Measurements from ENCODE around the gene GPC5. TPM values are rescaled to one million over a fixed set of nuclear protein-coding genes. Genes with fewer than 3 reads are reported as not detected.
"Not testable (repeated sequence)": the region's sequence is repeated elsewhere in the genome, so short reads cannot be mapped to it uniquely, and the experiment has no call there.

Gene GPC5
- total and polyA plus RNA-seq, 2 experiments from 2014 or later: 0.32 TPM; not detected in 1

DNA sequence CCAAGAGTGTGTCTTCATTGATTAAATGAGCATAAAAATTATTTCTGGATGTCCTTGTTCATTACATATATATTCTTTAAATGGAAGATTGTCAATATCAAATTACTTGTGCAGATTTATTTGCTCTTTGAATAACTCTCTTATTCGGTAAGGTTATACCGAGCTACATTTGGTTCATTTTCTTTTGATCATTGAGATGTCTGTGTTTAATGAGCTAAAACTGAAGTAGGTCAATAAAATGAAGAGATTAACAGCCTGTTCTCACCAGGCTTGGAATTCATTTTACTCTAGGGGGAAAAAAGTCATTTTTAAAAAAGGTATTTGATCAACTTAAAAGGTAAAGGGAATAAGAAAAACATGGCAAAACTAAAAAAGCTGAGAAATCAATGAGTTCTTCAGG is 10.6 kb downstream of the GPC5 start:
- H3K4me2 ChIP-seq (ENCODE audit: unreplicated experiment): no peak overlapping the region
- H3K9me2 ChIP-seq (ENCODE audit: insufficient read depth): no peaks in the 10 kb centered on the region
- H3F3A ChIP-seq (ENCODE audit: insufficient read depth): no peaks in the 10 kb centered on the region
- H3K79me2 ChIP-seq (ENCODE audit: insufficient read depth): no peaks in the 10 kb centered on the region
- H2AFZ ChIP-seq: no peak overlapping the region
- TF ChIP-seq EZH2 (IDR thresholded peaks at IDR 0.05; ENCODE audit: insufficient read depth, poor library complexity, severe bottlenecking) (no peak), EZH2phosphoT487 (IDR thresholded peaks at IDR 0.05; ENCODE audit: insufficient read depth, low read depth) (no peak)
- no peaks in the 10 kb centered on the region for H3K4me1 ChIP-seq (ENCODE audit: insufficient read depth)
- WGBS, 2 experiments (ENCODE audit: low coverage in 1 of 2, low lambda C conversion rate in 2 of 2, missing lambda C conversion rate in 2 of 2): 9 to 11% methylated on average over 2 of the region's 2 CpGs
- no peak overlapping the region for H3K9ac ChIP-seq
- DNase-seq: no peak
- H3K27me3 ChIP-seq (replicated peaks; ENCODE audit: insufficient read depth): peaks cover 22% of the 10 kb centered on the region; the same call in 1 of the 2 replicates
- no peaks in the 10 kb centered on the region for H3K36me3 ChIP-seq (ENCODE audit: low read depth)
- in situ Hi-C loops (cut with MboI): no loop called here
- H3K4me3 ChIP-seq: no peak overlapping the region
- H3K9me3 ChIP-seq (ENCODE audit: low read depth): no peaks in the 10 kb centered on the region
- H4K20me1 ChIP-seq (ENCODE audit: insufficient read depth): no peaks in the 10 kb centered on the region
- no peak overlapping the region for H3K27ac ChIP-seq

DNA sequence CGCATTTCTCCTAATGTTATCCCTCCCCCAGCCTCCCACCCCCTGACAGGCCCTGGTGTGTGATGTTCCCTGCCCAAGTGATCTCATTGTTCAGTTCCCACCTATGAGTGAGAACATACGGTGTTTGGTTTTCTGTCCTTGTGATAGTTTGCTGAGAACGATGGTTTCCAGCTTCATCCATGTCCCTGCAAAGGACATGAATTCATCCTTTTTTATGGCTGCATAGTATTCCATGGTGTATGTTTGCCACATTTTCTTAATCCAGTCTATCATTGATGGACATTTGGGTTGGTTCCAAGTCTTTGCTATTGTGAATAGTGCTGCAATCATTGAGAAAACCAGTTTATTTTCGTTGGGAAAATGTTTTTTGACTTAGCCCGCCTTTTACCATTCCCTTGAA is 18.2 kb downstream of the GPC5 start:
- H3K9ac ChIP-seq; in situ Hi-C loops (cut with MboI); H3F3A ChIP-seq (ENCODE audit: insufficient read depth); H2AFZ ChIP-seq; H3K9me3 ChIP-seq (ENCODE audit: low read depth); H3K36me3 ChIP-seq (ENCODE audit: low read depth); H3K4me1 ChIP-seq (ENCODE audit: insufficient read depth); H3K4me3 ChIP-seq; H3K9me2 ChIP-seq (ENCODE audit: insufficient read depth); H3K27ac ChIP-seq; H4K20me1 ChIP-seq (ENCODE audit: insufficient read depth); DNase-seq; H3K4me2 ChIP-seq (ENCODE audit: unreplicated experiment); H3K79me2 ChIP-seq (ENCODE audit: insufficient read depth); H3K27me3 ChIP-seq (replicated peaks; ENCODE audit: insufficient read depth): not testable (repeated sequence)
- WGBS, 2 experiments (ENCODE audit: low coverage in 1 of 2, low lambda C conversion rate in 2 of 2, missing lambda C conversion rate in 2 of 2): 26 to 32% methylated on average over 5 of the region's 5 CpGs

DNA sequence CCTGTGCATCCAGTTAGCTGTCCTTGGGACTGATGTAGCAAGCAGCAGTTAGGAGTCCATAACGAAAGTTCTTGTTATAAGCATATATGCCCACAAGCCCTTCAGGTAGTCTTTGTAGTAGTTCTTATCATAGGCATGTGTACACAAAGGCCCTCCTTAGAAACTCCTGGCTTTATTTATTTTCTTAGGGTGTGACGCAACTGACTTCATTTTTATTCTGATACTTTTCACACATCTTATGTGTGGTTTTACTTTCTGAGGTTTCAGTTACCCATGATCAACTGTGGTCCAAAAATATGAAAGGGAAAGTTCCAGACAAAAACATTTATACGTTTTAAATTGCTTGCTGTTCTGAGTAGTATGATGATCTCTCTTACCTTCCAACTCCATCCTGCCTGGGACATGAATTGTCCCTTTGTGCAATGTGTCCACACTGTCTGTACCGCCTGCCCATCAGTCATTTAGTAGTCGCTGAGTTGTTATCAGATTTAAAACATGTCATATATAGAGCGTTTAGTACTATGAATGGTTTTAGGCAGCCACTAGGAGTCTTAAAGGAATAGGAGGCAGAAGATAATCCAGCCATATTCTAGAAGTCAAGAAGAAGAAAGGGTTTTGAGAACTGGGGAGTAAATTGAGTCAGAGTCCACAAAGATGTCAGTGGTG is 19.4 kb downstream of the GPC5 start:
- Histone ChIP-seq H3K4me3 (no peak overlapping the region), H3F3A (ENCODE audit: insufficient read depth) (no peaks in the 10 kb centered on the region), H4K20me1 (ENCODE audit: insufficient read depth) (no peaks in the 10 kb centered on the region), H3K9me2 (ENCODE audit: insufficient read depth) (no peaks in the 10 kb centered on the region), H3K27me3 (replicated peaks; ENCODE audit: insufficient read depth) (no peaks in the 10 kb centered on the region), H3K4me1 (ENCODE audit: insufficient read depth) (no peaks in the 10 kb centered on the region), H3K9ac (no peak overlapping the region), H3K9me3 (ENCODE audit: low read depth) (no peaks in the 10 kb centered on the region), H3K79me2 (ENCODE audit: insufficient read depth) (no peaks in the 10 kb centered on the region), H3K27ac (no peak overlapping the region), H2AFZ (no peak overlapping the region), H3K36me3 (ENCODE audit: low read depth) (no peaks in the 10 kb centered on the region), H3K4me2 (ENCODE audit: unreplicated experiment) (no peak overlapping the region)
- no peak for TF ChIP-seq EZH2phosphoT487 (IDR thresholded peaks at IDR 0.05; ENCODE audit: insufficient read depth, low read depth)
- TF ChIP-seq EZH2 (IDR thresholded peaks at IDR 0.05; ENCODE audit: insufficient read depth, poor library complexity, severe bottlenecking): no peak
- DNase-seq: no peak
- WGBS, 2 experiments (ENCODE audit: low coverage in 1 of 2, low lambda C conversion rate in 2 of 2, missing lambda C conversion rate in 2 of 2): 30 to 32% methylated on average over 6 of the region's 6 CpGs
- in situ Hi-C loops (cut with MboI): no loop called here

DNA sequence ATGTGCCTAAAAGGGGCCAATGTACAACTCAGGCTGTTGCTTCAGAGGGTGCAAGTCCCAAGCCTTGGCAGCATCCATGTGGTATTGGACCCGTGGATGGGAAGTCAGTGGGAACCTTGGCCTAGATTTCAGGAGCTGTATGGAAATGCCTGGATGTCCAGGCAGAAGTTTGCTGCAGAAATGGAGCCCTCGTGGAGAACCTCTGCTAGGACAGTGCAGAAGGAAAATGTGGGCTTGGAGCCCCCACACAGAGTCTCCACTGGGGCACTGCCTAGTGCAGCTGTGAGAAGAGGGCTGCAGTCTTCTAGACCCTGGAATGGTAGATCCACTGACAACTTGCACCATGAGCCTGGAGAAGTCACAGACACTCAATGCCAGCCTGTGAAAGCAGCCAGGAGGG is 28.5 kb downstream of the GPC5 start:
- Histone ChIP-seq H3K36me3 (ENCODE audit: low read depth) (no peaks in the 10 kb centered on the region), H3F3A (ENCODE audit: insufficient read depth) (no peaks in the 10 kb centered on the region), H3K9me2 (ENCODE audit: insufficient read depth) (no peaks in the 10 kb centered on the region), H3K27me3 (replicated peaks; ENCODE audit: insufficient read depth) (no peaks in the 10 kb centered on the region), H3K79me2 (ENCODE audit: insufficient read depth) (no peaks in the 10 kb centered on the region), H4K20me1 (ENCODE audit: insufficient read depth) (no peaks in the 10 kb centered on the region), H3K9me3 (ENCODE audit: low read depth) (no peaks in the 10 kb centered on the region), H3K9ac (no peak overlapping the region), H3K27ac (no peak overlapping the region), H2AFZ (no peak overlapping the region), H3K4me3 (no peak overlapping the region), H3K4me2 (ENCODE audit: unreplicated experiment) (no peak overlapping the region), H3K4me1 (ENCODE audit: insufficient read depth) (no peaks in the 10 kb centered on the region)
- in situ Hi-C loops (cut with MboI): no loop called here
- DNase-seq: no peak
- TF ChIP-seq EZH2 (IDR thresholded peaks at IDR 0.05; ENCODE audit: insufficient read depth, poor library complexity, severe bottlenecking) (no peak), EZH2phosphoT487 (IDR thresholded peaks at IDR 0.05; ENCODE audit: insufficient read depth, low read depth) (no peak)
- WGBS, 2 experiments (ENCODE audit: low coverage in 1 of 2, low lambda C conversion rate in 2 of 2, missing lambda C conversion rate in 2 of 2): 3 to 4% methylated on average over 2 of the region's 2 CpGs

DNA sequence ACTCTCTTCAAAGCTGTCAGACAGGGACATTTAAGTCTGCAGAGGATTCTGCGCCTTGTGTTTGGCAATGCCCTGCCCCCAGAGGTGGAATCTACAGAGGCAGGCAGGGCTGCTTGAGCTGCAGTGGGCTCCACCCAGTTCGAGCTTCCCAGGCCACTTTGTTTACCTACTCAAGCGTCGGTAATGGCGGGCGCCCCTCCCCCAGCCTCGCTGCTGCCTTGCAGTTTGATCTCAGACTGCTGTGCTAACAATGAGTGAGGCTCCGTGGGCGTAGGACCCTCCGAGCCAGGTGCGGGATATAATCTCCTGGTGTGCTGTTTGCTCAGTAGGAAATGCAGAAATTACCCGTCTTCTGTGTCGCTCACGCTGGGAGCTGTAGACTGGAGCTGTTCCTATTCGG is 40.3 kb downstream of the GPC5 start:
- H3K79me2 ChIP-seq (ENCODE audit: insufficient read depth); H2AFZ ChIP-seq; H3K9ac ChIP-seq; H3K9me3 ChIP-seq (ENCODE audit: low read depth); H3K4me3 ChIP-seq; H3K27ac ChIP-seq; DNase-seq; H3F3A ChIP-seq (ENCODE audit: insufficient read depth); H3K4me2 ChIP-seq (ENCODE audit: unreplicated experiment); H3K9me2 ChIP-seq (ENCODE audit: insufficient read depth); H3K36me3 ChIP-seq (ENCODE audit: low read depth); H3K27me3 ChIP-seq (replicated peaks; ENCODE audit: insufficient read depth); H3K4me1 ChIP-seq (ENCODE audit: insufficient read depth); H4K20me1 ChIP-seq (ENCODE audit: insufficient read depth); in situ Hi-C loops (cut with MboI): not testable (repeated sequence)
- 50 to 59% methylated on average over 15 of the region's 15 CpGs for WGBS, 2 experiments (ENCODE audit: low coverage in 1 of 2, low lambda C conversion rate in 2 of 2, missing lambda C conversion rate in 2 of 2)

Measured in GM23248 (cell line).